ENCODE measurements around the gene PSMG1.
"Not testable (repeated sequence)": the region's sequence is repeated elsewhere in the genome, so short reads cannot be mapped to it uniquely, and the experiment has no call there.

Gene PSMG1

GRCh38 chr21:39153842-39154241, 29.4 kb downstream of the PSMG1 start:
- no peak for DNase-seq

GRCh38 chr21:39153373-39153772, 29.9 kb downstream of the PSMG1 start:
- DNase-seq, result no peak

- DNase-seq, result no peak
These were observed 31.0 kb downstream of the PSMG1 start for GRCh38 chr21:39152271-39152670.

GRCh38 chr21:39150877-39151276, 32.4 kb downstream of the PSMG1 start:
- no peak for DNase-seq

- DNase-seq, result no peak
These were observed 32.9 kb downstream of the PSMG1 start for GRCh38 chr21:39150316-39150715.

- no peak for DNase-seq
These were observed 33.4 kb downstream of the PSMG1 start for GRCh38 chr21:39149882-39150281.

GRCh38 chr21:39148975-39149374, 34.3 kb downstream of the PSMG1 start:
- no peak for DNase-seq

- DNase-seq, result no peak
These were observed 39.1 kb downstream of the PSMG1 start for GRCh38 chr21:39144191-39144590.

- no peak for DNase-seq
These were observed 40.3 kb downstream of the PSMG1 start for GRCh38 chr21:39142972-39143371.

- no peak for DNase-seq
These were observed 41.7 kb downstream of the PSMG1 start for GRCh38 chr21:39141502-39141901.

GRCh38 chr21:39137248-39138178, 45.7 kb downstream of the PSMG1 start:
- no peak for DNase-seq

- no peak for DNase-seq
These were observed 46.5 kb downstream of the PSMG1 start for GRCh38 chr21:39136711-39137110.

- not testable (repeated sequence) for DNase-seq
These were observed 47.1 kb downstream of the PSMG1 start for GRCh38 chr21:39136138-39136537.

GRCh38 chr21:39134288-39134810, 48.9 kb downstream of the PSMG1 start:
- no peak for DNase-seq

- no peak for DNase-seq
These were observed 51.0 kb downstream of the PSMG1 start for GRCh38 chr21:39132248-39132647.

- DNase-seq, result no peak
These were observed 51.5 kb downstream of the PSMG1 start for GRCh38 chr21:39131791-39132190.

GRCh38 chr21:39127506-39127905, 55.7 kb downstream of the PSMG1 start:
- no peak for DNase-seq

GRCh38 chr21:39126486-39126806, 56.8 kb downstream of the PSMG1 start:
- DNase-seq, result no peak

GRCh38 chr21:39125752-39126485, 57.3 kb downstream of the PSMG1 start:
- peak; percentile 15 for DNase-seq

Data from CD4-positive, alpha-beta T cell treated with Interleukin-12 subunit alpha and Interleukin-12 subunit beta, for 1 hour (primary cell).